A549 (cell line): Measurements from ENCODE around the gene MED12.

Experiments used
- SREBF2 ChIP-seq: fragments of 450-650 bp; IDR thresholded peaks from 2 replicates; pipeline ENCODE4 v1.6.1; 2014; ENCODE audit warnings: mild to moderate bottlenecking, moderate library complexity
- TF ChIP-seq, protein P1 (sequence below): fragments of >200 bp; sonication (Bioruptor Twin); formaldehyde crosslinking; IDR thresholded peaks from 3 replicates; pipeline ENCODE4 v1.5.1; 2016

DNA sequence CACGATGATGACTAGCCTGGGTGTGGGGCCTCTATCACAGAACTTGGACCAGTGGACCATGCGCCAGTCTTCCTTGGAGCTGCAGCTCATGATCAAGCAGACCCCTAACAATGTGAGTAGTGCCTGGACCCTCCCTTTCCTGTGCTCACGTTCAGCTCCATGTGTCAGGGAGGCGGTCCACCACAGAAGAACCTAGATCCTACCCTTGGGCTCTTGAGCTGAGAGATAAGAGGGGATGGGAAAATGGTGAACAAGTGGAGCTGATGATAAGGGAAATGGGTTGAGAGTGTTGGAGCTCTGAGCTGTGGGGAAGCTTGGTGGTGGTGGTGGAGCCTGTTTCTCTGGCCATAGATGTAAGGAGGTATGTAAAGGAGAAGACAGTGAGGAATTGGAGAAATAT lies 13.1 kb downstream of the MED12 start:
- no peak for TF ChIP-seq SREBF2
- TF ChIP-seq, protein P1, sequence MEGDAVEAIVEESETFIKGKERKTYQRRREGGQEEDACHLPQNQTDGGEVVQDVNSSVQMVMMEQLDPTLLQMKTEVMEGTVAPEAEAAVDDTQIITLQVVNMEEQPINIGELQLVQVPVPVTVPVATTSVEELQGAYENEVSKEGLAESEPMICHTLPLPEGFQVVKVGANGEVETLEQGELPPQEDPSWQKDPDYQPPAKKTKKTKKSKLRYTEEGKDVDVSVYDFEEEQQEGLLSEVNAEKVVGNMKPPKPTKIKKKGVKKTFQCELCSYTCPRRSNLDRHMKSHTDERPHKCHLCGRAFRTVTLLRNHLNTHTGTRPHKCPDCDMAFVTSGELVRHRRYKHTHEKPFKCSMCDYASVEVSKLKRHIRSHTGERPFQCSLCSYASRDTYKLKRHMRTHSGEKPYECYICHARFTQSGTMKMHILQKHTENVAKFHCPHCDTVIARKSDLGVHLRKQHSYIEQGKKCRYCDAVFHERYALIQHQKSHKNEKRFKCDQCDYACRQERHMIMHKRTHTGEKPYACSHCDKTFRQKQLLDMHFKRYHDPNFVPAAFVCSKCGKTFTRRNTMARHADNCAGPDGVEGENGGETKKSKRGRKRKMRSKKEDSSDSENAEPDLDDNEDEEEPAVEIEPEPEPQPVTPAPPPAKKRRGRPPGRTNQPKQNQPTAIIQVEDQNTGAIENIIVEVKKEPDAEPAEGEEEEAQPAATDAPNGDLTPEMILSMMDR, result no peak
